Thyroid gland (tissue), 4 donors: ENCODE results near the gene SLX4. TPM values are rescaled to one million over a fixed set of nuclear protein-coding genes. Genes with fewer than 3 reads are reported as not detected.

Source experiments
- DNase-seq, 2 donors: peaks; one replicate each; pipeline ENCODE4 v3.0.0-alpha.2; 2019
- H3K27ac ChIP-seq, 3 donors: fragments of 200-600 bp; sonication (generic); 1 replicate in 2 of 3; 2 replicates in 1 of 3; pipeline ENCODE4 v1.5.1; 2016 to 2019; ENCODE audit warnings: mild to moderate bottlenecking in 1 of 3, moderate library complexity in 1 of 3
- H3K27me3 ChIP-seq: fragments of 200-600 bp; sonication (generic); one replicate; pipeline ENCODE4 v1.5.1; 2019
- H3K36me3 ChIP-seq, 2 donors: fragments of 200-600 bp; sonication (generic); one replicate each; pipeline ENCODE4 v1.5.1; 2016 to 2019
- H3K4me1 ChIP-seq, 2 donors: fragments of 200-600 bp; sonication (generic); one replicate each; pipeline ENCODE4 v1.5.1; 2017 to 2019
- H3K4me3 ChIP-seq, 3 donors: fragments of 200-600 bp; sonication (generic); replicated peaks in 1 of 3; 1 replicate in 2 of 3; 2 replicates in 1 of 3; pipeline ENCODE4 v1.5.1; 2016; ENCODE audit warnings: mild to moderate bottlenecking in 1 of 3
- H3K9me3 ChIP-seq: fragments of 200-600 bp; sonication (generic); one replicate; pipeline ENCODE4 v1.5.1; 2017
- CTCF ChIP-seq, 6 experiments: fragments of 200-600 bp in 3 of 6; fragments of 450-650 bp in 3 of 6; sonication (generic) in 3 of 6; IDR thresholded peaks; one replicate each; pipeline ENCODE4 v1.5.1; 2016 to 2019; ENCODE audit warnings: antibody characterized with exemption in 6 of 6, mild to moderate bottlenecking in 2 of 6, inconsistent platforms in 1 of 6, moderate library complexity in 1 of 6
- POLR2A ChIP-seq, 2 donors: fragments of 450-650 bp; IDR thresholded peaks; one replicate each; pipeline ENCODE4 v1.6.1; 2017; ENCODE audit warnings: antibody characterized with exemption in 2 of 2, mild to moderate bottlenecking in 2 of 2, moderate library complexity in 1 of 2
- WGBS, 2 donors: methylation state at CpG; one replicate each; pipeline ENCODE4 v1.1.5; 2017; 5-methylcytosine and 5-hydroxymethylcytosine counted together
- intact Hi-C: fragments of 100-400 bp; cut with DNase I; formaldehyde crosslinking; loops from one replicate; pipeline ENCODE4 v1.15.1; 2023
- total RNA-seq, 4 donors: library from RNA; depleted of rRNA; stranded (reverse); fragments of >200 nt; gene quantifications; one replicate each; pipeline ENCODE4 v1.2.3, GENCODE V29; 2016

The SLX4 gene
- total RNA-seq, 4 donors from 2014 or later = 2.7 to 4.9 (median 4.5) TPM

DNA sequence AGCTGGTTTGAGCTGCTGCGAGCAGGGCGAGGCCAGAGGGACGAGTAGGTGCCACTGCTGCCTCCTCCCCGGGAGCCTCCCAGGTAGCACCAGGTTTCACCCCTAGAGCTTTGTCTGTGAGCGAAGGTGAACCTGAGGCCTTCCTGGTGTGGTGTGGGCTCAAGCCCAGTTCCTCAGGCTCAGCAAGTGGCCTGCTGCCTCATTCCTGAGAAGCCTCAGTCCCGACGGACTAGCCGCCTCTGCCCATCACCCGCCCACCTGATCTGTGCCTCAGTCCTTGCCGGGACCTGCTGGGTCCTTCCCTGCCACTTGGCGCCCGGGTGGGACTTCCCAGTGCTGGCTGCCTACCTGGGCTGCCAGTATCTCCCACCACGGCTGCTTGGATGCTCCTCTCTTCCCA is 35.9 kb downstream of the SLX4 start:
- no peak for TF ChIP-seq POLR2A (IDR thresholded peaks at IDR 0.05)
- TF ChIP-seq CTCF (IDR thresholded peaks at IDR 0.05) = no peak
- Histone ChIP-seq H3K36me3 (no peaks in the 10 kb centered on the region), H3K9me3 (no peaks in the 10 kb centered on the region), H3K4me3 (no peak overlapping the region), H3K27me3 (no peaks in the 10 kb centered on the region), H3K4me1 (no peaks in the 10 kb centered on the region), H3K27ac (no peak overlapping the region)
- no peak for DNase-seq
- WGBS, 2 donors = 72 to 86% methylated on average over 10 to 13 of the region's 13 CpGs
- intact Hi-C loops = no loop called here

DNA sequence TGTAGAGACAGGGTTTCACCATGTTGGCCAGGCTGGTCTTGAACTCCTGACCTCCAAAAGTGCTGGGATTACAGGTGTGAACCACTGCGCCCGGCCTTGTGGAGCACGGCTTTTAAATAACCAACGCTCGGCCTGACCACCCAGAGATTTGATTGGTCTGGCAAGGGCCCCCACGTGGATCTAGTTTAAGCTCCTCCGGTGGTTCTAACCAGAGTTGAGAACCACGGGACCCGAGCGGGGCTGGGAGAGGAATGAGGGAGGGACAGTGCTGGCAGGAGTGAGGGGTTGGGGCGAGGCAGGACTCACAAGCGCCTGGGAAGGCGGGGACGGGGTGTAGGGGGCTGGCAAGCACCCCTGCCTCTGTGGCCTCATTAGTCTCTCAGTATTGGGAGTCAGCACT is 37.2 kb downstream of the SLX4 start:
- intact Hi-C loops = no loop called here
- Histone ChIP-seq H3K4me3 (no peak overlapping the region), H3K36me3 (no peaks in the 10 kb centered on the region), H3K27me3 (no peaks in the 10 kb centered on the region), H3K27ac (no peak overlapping the region), H3K9me3 (no peaks in the 10 kb centered on the region), H3K4me1 (no peaks in the 10 kb centered on the region)
- 89 to 92% methylated on average over 14 of the region's 14 CpGs for WGBS, 2 donors
- no peak for DNase-seq
- TF ChIP-seq CTCF (IDR thresholded peaks at IDR 0.05) = no peak
- TF ChIP-seq POLR2A (IDR thresholded peaks at IDR 0.05) = no peak

- H3K4me3 ChIP-seq = no peak overlapping the region
- no peaks in the 10 kb centered on the region for H3K9me3 ChIP-seq
- no peaks in the 10 kb centered on the region for H3K4me1 ChIP-seq
- H3K27ac ChIP-seq = no peak overlapping the region
- no peaks in the 10 kb centered on the region for H3K27me3 ChIP-seq
- no peaks in the 10 kb centered on the region for H3K36me3 ChIP-seq
- TF ChIP-seq CTCF (IDR thresholded peaks at IDR 0.05) = no peak
- TF ChIP-seq POLR2A (IDR thresholded peaks at IDR 0.05) = no peak
- 73 to 84% methylated on average over 9 of the region's 9 CpGs for WGBS, 2 donors
- intact Hi-C loops = no loop called here
- no peak for DNase-seq
Measured at GRCh38 chr16:3573146-3573815, 38.1 kb downstream of the SLX4 start.

DNA sequence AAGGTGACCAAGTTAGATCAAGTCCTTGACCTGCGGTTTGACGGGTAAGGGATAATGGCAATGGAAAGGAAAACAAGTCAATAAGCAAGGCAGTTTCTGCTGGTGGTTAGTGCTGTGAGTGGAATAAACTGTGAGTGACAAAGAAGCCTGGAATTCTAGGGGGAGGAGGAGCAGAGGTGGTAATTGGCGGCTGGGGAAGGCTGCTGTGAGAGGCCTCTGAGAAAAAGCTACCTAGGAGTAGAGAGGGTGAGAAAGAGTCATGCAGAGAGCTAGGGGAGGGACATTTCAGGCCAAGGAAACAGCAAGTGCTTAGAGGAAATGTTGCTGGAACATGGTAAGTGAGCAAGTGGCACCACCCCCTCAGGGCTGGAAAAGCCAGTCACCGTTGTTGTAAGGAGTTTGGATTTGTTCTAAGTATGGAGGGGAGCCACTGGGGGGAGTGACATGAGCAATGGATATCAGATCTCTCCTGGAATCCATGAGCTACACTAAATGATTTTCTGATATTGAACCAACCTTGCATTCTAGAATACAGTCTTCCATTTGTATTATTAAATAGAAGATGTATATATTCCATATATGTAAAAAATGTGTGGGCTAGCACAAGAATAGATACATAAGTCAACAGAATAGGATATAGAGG is 40.9 kb downstream of the SLX4 start:
- TF ChIP-seq CTCF (IDR thresholded peaks at IDR 0.05) (no peak), POLR2A (IDR thresholded peaks at IDR 0.05) (no peak)
- H3K4me3 ChIP-seq = no peak overlapping the region
- H3K27me3 ChIP-seq = no peaks in the 10 kb centered on the region
- H3K36me3 ChIP-seq = no peaks in the 10 kb centered on the region
- no peaks in the 10 kb centered on the region for H3K9me3 ChIP-seq
- intact Hi-C loops = no loop called here
- DNase-seq = no peak
- no peaks in the 10 kb centered on the region for H3K4me1 ChIP-seq
- no peak overlapping the region for H3K27ac ChIP-seq
- WGBS, 2 donors = 83 to 87% methylated on average over 4 of the region's 4 CpGs

DNA sequence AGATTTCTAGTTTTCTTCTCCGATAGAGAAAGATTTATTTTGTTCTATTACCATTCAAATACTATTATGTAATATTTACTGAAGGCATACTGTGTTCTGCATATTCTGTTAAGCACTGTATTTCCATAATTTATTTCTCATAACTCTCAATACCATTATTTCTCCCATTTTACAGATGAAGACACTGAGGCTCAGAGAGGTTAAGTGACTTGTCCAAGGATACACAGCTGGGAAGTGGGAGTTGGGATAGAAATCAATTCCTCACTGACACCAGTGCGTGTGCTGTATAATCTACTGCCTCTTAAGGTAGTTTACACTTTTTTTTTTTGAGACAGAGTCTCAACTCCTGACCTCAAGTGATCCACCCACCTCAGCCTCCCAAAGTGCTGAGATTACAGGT is 41.6 kb downstream of the SLX4 start:
- no peaks in the 10 kb centered on the region for H3K9me3 ChIP-seq
- no peaks in the 10 kb centered on the region for H3K36me3 ChIP-seq
- intact Hi-C loops = no loop called here
- DNase-seq = no peak
- no peak overlapping the region for H3K4me3 ChIP-seq
- H3K4me1 ChIP-seq = no peaks in the 10 kb centered on the region
- no peak for TF ChIP-seq POLR2A (IDR thresholded peaks at IDR 0.05)
- TF ChIP-seq CTCF (IDR thresholded peaks at IDR 0.05) = no peak
- 97 to 98% methylated on average over 2 of the region's 2 CpGs for WGBS, 2 donors
- H3K27me3 ChIP-seq = no peaks in the 10 kb centered on the region
- no peak overlapping the region for H3K27ac ChIP-seq
